ENCODE data around the gene TIMM44. TPM values are rescaled to one million over a fixed set of nuclear protein-coding genes. Genes with fewer than 3 reads are reported as not detected.

Gene TIMM44
- total RNA-seq, 2 donors from 2014 or later, result 49.8 to 81.5 TPM

DNA sequence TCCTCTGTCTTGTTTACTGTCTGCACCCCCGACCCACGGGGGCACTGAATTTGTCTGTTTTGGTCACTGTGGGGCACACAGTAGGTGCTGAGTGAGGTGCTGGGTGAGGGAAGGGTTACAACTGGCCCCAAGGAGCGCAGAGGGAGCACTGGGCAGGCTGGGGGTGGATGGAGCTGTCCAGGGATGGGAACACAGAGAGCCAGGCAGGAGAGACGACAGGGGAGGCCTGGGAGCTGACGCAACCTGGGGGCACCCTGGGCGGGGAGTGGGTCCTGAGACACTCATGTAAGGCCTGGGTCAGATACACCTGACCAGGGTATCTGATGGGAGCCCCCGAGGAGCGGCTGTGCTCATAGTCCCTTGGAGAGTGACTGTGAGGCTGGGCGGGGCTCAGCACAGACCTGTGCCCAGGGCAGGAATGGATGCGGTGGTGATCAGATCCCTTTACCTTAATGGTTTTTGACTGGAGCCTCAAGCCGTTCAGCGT is 37.2 kb upstream of the TIMM44 start:
- H3K27me3 Mint-ChIP-seq, result no peaks in the 10 kb centered on the region
- H3K4me1 Mint-ChIP-seq, result no peaks in the 10 kb centered on the region
- H3K4me3 Mint-ChIP-seq, result no peak overlapping the region
- no peak for ATAC-seq (replicated peaks)
- no peak overlapping the region for H3K27ac Mint-ChIP-seq
- no peaks in the 10 kb centered on the region for H3K9me3 Mint-ChIP-seq
- peaks cover 59% of the 10 kb centered on the region for H3K36me3 Mint-ChIP-seq (ENCODE audit: low read depth)

DNA sequence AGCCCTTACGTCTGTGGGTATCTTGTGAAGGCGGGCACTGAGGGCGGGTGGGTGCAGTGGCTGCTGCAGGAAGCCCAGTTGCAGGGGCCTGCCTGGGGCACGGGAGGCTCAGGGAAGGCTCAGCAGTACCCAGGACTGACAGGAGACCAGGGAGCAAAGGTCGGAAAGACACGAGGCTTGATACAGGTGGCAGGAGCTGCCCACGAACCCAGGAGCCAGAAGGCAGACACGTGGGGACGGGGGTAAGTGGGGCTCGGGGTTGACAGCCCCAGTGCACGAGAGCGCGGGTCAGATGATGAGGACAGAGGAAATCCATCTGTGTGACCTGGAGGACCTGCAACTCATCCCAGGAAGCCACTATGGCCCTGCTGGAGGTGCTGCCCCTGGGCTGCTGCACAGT is 36.7 kb upstream of the TIMM44 start:
- Mint-ChIP-seq H3K9me3 (no peaks in the 10 kb centered on the region), H3K4me1 (no peaks in the 10 kb centered on the region), H3K36me3 (ENCODE audit: low read depth) (peaks cover 64% of the 10 kb centered on the region), H3K27ac (no peak overlapping the region), H3K4me3 (no peak overlapping the region), H3K27me3 (no peaks in the 10 kb centered on the region)
- ATAC-seq (replicated peaks), result no peak

DNA sequence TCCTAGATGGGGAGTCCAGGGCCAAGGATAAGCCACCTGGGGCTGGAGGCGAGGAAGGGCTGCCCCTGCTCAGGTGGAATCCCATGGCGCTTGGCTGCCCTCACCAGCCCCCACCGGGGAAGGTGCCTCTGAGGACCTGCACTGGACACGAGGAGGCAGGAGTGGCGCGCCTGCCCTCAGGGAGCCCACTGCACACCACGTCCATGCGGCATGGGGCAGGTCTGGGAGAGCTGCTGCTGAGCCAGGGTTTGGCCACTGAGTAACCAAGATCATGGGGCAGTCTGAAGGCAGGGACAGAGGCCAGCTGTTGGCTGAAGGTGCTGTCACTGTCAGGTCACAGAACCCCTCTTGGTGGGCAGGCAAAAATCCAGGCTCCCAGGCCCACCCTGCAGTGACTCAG is 36.1 kb upstream of the TIMM44 start:
- Mint-ChIP-seq H3K4me3 (no peak overlapping the region), H3K27ac (no peak overlapping the region), H3K4me1 (no peaks in the 10 kb centered on the region), H3K27me3 (no peaks in the 10 kb centered on the region), H3K9me3 (no peaks in the 10 kb centered on the region), H3K36me3 (ENCODE audit: low read depth) (peaks cover 66% of the 10 kb centered on the region)
- no peak for ATAC-seq (replicated peaks)

DNA sequence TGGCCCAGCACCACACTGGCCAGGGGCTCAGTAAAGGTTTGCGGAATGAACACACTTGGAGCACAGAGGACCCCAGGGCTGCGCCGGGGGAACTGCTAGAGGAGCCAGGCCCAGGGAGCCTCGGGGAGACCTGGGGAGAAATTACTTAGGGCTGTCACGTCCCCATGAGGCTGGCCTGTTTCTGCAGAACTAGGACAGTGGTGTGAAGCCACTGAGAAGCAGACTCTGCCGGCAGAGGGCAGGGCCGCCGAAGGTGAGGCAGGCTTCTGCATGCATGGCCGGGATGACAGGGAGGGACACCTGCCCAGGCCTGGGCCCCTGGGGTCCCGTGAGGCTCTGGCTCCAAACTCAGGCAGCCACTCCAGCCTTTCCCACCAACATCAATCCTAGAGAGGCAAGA is 35.5 kb upstream of the TIMM44 start:
- H3K27me3 Mint-ChIP-seq, result no peaks in the 10 kb centered on the region
- no peak for ATAC-seq (replicated peaks)
- no peaks in the 10 kb centered on the region for H3K4me1 Mint-ChIP-seq
- H3K36me3 Mint-ChIP-seq (ENCODE audit: low read depth), result peaks cover 66% of the 10 kb centered on the region
- H3K9me3 Mint-ChIP-seq, result no peaks in the 10 kb centered on the region
- H3K27ac Mint-ChIP-seq, result no peak overlapping the region
- H3K4me3 Mint-ChIP-seq, result no peak overlapping the region

DNA sequence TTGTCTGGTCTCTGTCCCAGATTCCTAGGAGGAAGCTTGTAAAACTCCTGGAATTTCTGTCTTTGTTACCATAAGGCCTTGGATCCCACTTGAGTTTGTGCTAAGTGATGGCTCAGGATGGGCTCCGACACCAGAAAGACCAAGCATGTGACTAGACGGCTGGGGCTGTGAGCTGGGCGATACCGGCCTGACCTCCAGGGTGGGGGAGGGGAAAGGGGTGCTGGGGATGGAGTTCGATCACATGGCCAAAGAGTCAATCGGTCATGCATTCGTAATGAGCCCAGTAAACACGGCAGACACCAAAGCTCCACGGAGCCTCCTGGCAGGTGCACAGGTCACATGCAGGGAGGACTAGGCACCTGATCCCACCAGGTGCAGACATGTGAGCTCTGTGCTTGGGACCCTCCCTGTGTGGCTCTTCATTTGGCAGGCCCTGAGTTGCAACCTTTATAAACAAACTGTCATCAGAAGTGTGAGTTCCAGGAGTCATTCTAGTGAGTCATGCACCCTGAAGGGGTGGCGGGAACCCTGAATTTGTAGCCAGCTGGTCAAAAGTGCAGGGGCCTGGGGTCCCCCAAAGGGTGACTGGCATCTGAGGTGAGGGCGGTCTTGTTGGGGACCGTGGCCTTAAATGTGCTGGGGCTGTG is 34.8 kb upstream of the TIMM44 start:
- Mint-ChIP-seq H3K27ac (no peak overlapping the region), H3K27me3 (no peaks in the 10 kb centered on the region), H3K4me1 (no peaks in the 10 kb centered on the region), H3K9me3 (no peaks in the 10 kb centered on the region), H3K4me3 (no peak overlapping the region), H3K36me3 (ENCODE audit: low read depth) (peaks cover 66% of the 10 kb centered on the region)
- no peak for ATAC-seq (replicated peaks)

DNA sequence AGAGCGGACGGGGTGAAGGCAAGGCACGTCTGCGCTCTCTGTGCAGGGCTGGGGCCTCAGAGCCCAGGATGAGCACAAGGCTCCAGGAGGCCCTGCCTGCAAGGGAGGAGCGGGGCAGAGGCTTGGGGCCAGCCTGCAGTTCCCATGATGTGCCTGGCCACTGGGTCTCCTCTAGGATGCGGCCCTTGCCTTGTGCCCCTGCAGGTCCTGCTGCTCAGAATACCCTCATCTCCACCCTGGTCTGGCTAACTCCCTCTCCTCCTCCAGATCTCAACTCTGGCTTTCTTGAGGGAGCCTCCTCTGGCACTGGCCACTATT is 34.2 kb upstream of the TIMM44 start:
- ATAC-seq (replicated peaks), result no peak
- Mint-ChIP-seq H3K27me3 (no peaks in the 10 kb centered on the region), H3K36me3 (ENCODE audit: low read depth) (peaks cover 61% of the 10 kb centered on the region), H3K27ac (no peak overlapping the region), H3K4me3 (no peak overlapping the region), H3K9me3 (no peaks in the 10 kb centered on the region), H3K4me1 (no peaks in the 10 kb centered on the region)

DNA sequence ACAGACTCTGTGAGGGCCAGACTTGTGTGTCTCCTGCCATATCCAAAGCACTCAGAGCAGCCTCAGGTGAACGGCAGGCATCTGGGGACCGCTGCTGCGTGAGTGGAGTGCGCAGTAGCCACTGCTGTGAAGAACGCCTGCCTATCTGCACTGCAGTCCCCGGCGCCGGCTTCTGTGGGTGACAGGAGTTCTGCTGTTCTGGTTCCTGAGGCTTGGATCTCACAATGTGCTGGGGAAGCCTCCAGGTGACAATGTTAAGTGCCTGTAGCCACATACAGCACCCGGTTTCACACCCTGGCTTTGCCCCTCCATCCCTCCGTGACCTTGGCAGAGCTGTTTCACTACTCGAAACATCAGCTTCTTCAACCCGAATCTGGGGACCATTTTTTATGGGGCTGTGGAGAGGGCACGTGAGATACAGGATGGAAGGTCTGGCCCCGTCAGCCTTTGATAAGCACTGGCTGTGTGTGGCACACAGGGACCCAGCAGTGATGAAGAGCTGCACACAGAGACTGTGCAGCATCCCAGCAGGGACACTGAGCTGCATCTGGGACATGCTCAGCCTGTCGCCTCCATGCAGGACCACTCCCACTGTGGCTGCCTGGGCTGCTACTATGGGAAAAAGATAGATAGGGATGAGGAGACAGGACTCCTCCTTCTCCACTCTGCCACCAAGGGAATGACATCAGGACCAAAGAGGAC is 33.7 kb upstream of the TIMM44 start:
- H3K4me1 Mint-ChIP-seq, result no peaks in the 10 kb centered on the region
- no peaks in the 10 kb centered on the region for H3K9me3 Mint-ChIP-seq
- ATAC-seq (replicated peaks), result no peak
- H3K4me3 Mint-ChIP-seq, result no peak overlapping the region
- peaks cover 56% of the 10 kb centered on the region for H3K36me3 Mint-ChIP-seq (ENCODE audit: low read depth)
- no peaks in the 10 kb centered on the region for H3K27me3 Mint-ChIP-seq
- H3K27ac Mint-ChIP-seq, result no peak overlapping the region

DNA sequence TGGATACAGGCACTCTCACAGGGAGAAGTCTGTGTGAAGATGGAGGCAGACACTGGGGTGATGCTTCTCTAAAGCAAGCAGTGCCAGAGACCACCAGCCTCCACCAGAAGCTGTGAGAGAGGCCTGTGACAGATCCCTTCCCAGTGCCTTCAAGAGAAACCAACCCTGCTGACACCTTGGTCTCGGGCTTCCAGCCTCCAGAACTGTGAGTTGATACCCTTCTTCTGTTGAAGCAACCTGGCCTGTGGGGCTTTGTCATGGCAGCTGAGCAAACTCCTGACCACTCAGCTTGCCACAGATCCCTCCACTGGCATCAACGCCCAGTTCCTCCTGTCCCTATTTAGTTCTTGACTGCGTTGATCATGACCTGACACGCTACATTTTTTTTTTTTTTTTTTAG is 33.0 kb upstream of the TIMM44 start:
- ATAC-seq (replicated peaks), result no peak
- H3K36me3 Mint-ChIP-seq (ENCODE audit: low read depth), result peaks cover 49% of the 10 kb centered on the region
- H3K4me1 Mint-ChIP-seq, result no peaks in the 10 kb centered on the region
- no peaks in the 10 kb centered on the region for H3K27me3 Mint-ChIP-seq
- H3K27ac Mint-ChIP-seq, result no peak overlapping the region
- no peak overlapping the region for H3K4me3 Mint-ChIP-seq
- H3K9me3 Mint-ChIP-seq, result no peaks in the 10 kb centered on the region

DNA sequence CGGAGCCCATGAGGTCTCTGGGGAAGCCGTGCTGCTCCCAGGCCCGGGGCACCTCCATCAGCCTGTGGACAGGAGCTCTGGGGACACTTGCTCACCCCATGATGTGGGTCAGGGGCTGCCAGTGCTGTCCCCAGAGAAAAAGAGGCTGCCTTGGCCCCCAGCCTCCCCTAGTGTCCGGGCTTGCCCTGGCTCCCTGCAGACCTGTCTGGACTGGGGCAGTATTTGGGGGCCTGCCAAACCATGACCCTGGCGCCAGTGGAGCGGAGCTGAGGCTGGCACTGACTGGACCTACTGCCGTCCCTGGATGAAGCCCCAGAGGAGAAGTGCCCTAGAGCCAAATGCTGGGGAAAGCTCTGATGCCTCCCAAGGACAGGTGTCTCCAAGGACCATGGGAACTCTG is 31.6 kb upstream of the TIMM44 start:
- Mint-ChIP-seq H3K9me3 (no peaks in the 10 kb centered on the region), H3K36me3 (ENCODE audit: low read depth) (peaks cover 46% of the 10 kb centered on the region), H3K27ac (no peak overlapping the region), H3K4me3 (no peak overlapping the region), H3K27me3 (no peaks in the 10 kb centered on the region), H3K4me1 (no peaks in the 10 kb centered on the region)
- no peak for ATAC-seq (replicated peaks)

DNA sequence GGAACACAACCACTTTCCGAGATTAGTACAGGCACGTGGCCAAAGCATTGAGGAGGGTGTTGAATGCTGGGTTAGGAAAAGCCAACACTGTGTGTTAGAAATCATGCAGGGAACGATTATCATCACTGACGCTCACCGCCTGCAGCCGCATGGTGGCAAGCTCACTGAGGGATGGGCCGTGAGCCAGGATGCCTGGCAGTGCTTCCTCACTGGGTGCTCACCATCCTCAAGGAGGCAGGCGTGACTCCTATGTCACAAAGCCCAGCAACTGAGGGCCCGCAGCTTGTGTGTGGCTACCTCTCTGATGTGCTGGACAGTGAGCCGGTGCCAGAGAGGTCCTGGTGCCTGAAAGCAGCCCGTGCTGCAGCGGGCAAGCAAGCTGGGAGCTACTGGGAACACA is 30.4 kb upstream of the TIMM44 start:
- H3K4me3 Mint-ChIP-seq, result no peak overlapping the region
- no peaks in the 10 kb centered on the region for H3K27me3 Mint-ChIP-seq
- no peak for ATAC-seq (replicated peaks)
- no peak overlapping the region for H3K27ac Mint-ChIP-seq
- H3K36me3 Mint-ChIP-seq (ENCODE audit: low read depth), result peaks cover 43% of the 10 kb centered on the region
- H3K9me3 Mint-ChIP-seq, result no peaks in the 10 kb centered on the region
- H3K4me1 Mint-ChIP-seq, result no peaks in the 10 kb centered on the region

DNA sequence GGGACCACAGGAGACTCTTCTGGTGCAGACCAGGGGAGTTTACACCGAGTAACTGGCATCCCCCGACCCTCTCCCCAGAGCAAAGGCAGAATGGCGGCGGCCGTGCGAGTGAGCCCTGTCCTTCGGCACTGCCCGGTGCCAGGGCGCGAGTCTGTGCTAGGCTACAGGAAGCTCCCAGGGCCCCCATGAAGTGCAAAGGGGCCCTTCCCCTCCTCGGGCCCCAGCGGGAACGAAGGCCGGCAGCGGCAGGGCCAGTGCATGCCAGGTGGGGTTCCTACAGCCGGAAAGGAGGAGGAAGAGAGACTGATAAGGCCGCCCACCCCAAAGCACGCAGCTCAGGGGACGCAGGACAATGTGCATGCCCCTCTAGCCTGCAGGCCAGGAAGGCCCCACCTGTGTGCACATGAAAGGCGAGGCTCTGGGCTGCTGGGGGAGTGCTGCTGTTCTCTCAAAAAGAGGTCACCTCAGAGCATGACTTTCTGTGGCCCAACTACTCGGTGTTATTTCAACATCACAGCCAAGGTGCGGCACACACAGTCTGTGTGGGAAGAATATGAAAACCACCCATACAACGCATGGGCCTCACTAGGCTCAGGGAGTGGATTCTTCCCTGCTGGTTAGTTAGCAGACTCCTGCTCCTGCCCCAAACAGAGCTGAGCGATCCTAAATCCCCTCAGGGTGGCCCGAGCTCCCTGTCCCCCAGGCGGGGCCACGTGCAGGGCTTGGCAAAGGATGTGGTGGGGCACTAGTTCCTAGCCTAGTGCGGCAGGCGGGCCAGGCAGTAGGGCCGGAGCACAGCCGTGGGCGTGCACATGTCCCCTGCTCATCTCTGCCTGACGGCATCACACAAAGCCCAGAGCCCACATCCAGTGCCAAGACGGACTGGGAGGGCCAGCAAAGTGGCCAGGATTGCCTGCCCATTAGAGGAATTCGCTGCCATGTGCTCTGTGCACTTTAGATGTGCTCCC is 28.4 kb upstream of the TIMM44 start:
- Mint-ChIP-seq H3K27ac (no peak overlapping the region), H3K4me3 (no peak overlapping the region), H3K4me1 (no peaks in the 10 kb centered on the region), H3K36me3 (ENCODE audit: low read depth) (peaks cover 56% of the 10 kb centered on the region), H3K27me3 (no peaks in the 10 kb centered on the region), H3K9me3 (no peaks in the 10 kb centered on the region)
- no peak for ATAC-seq (replicated peaks)

DNA sequence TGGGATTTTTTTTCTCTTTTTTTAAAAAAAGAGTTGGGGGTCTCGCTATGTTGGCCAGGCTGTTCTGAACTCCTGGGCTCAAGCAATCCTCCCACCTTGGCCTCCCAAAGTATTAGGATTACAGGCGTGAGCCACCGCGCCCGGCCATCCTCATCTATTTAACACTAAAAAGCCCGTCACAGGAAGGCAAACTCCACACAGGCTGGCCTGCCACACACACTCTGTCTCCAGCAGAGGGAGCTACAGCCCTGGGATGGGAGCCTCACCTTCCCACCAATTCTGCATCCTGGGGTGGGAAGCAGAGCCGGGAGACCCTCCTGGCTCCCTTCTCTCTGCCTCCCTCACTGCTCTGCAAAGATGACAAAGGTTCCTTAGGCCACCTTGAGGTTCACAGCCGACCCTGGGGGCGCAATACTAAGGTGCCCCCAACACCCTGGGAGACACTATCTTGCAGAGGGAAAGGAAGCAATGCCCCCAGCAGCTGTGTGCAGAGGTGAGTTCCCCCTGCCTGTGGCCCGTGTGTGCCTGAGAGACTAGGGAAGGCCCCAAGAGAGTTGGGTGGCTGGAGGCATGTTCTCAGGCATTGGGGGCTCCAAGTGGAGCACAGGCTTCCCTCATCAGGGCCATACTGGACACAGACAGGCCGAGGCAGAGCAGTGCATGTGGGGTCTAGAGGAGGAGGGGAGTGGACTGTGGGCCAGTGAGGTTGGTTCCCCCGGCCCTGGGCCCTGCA is 27.4 kb upstream of the TIMM44 start:
- Mint-ChIP-seq H3K36me3 (ENCODE audit: low read depth) (peaks cover 66% of the 10 kb centered on the region), H3K9me3 (no peaks in the 10 kb centered on the region), H3K4me1 (no peaks in the 10 kb centered on the region), H3K4me3 (no peak overlapping the region), H3K27me3 (no peaks in the 10 kb centered on the region), H3K27ac (no peak overlapping the region)
- ATAC-seq (replicated peaks), result no peak

DNA sequence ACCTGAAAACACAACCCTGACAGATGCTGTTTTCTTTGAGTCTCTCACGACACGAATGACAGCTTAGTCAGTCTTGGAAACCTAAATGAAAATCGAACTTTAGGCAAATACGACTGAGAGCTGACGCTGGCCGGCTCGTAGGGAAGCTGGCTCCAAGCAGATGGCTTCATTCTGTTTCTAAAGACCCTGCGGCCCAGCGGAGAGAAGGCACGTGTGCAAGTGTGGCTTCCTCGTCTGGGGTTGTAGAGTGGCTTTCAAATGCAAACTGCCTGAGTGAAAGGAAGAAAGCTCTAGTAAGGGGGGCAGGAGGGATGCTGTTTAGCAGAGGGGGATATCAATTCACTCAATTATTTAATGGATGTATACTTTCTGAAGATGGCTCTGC is 26.1 kb upstream of the TIMM44 start:
- Mint-ChIP-seq H3K36me3 (ENCODE audit: low read depth) (peaks cover 67% of the 10 kb centered on the region), H3K27ac (no peak overlapping the region), H3K27me3 (no peaks in the 10 kb centered on the region), H3K4me3 (no peak overlapping the region), H3K9me3 (no peaks in the 10 kb centered on the region), H3K4me1 (no peaks in the 10 kb centered on the region)
- no peak for ATAC-seq (replicated peaks)

DNA sequence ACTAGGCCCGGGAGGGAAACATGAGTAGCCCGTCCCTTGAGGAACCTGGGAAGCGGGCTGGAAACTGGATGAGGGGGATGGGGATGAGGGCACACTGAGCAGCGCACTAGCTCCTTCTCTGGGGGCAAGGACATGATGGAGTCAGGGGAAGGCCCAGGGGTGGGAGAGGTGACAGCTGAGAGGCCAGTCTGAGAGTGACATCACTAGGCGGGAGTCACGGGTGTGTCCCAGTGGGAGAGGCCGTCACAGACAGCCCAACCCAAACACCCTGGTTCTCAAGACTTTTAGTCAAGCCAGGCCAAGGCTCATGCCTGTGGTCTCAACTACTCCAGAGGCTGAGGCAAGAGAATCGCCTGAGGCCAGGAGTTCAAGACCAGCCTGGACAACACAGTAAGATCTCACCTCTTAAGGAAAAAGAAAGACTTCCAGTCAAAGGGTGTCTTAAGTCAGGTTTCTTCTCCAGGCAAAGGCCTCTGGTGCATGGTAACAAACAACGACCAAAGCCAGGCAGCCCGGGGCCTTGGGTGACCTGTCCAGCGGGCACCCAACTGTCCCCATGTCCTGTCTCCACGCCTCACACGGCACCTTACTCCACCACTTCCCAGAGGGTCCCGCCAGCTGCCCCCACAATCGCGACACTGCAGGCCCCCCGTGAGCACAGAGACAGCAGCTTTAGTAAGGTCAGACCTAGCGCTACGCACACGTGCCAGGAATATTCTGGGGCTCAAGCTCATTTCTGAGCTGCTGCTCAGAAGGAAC is 25.5 kb upstream of the TIMM44 start:
- Mint-ChIP-seq H3K9me3 (no peaks in the 10 kb centered on the region), H3K27me3 (no peaks in the 10 kb centered on the region)

More for the DNA sequence above, 25.5 kb upstream of the TIMM44 start:
- H3K27ac Mint-ChIP-seq, result no peak overlapping the region
- H3K4me3 Mint-ChIP-seq, result no peak overlapping the region
- H3K4me1 Mint-ChIP-seq, result no peaks in the 10 kb centered on the region
- peaks cover 65% of the 10 kb centered on the region for H3K36me3 Mint-ChIP-seq (ENCODE audit: low read depth)
- ATAC-seq (replicated peaks), result no peak

All from activated T-helper 17 cell treated with anti-CD3 and anti-CD28 coated beads, Interleukin-2, amount 50 U/mL, for 72 hours (primary cell).